RCC 7860 (cell line): ENCODE measurements around the gene NOTUM.
A peak's percentile ranks its signal among the peaks of the same experiment; 100 is the strongest.

Experiments used
- DNase-seq: peaks from one replicate; pipeline ENCODE4 v3.0.0-alpha.2; 2015; ENCODE audit warnings: low spot score
- FAIRE-seq: peaks from 2 replicates; lab custom pipeline; 2012; peaks lifted over from hg19 to GRCh38; lab: Jason Lieb, UNC

The NOTUM gene

GRCh38 chr17:81978524-81979298 is 17.7 kb upstream of the NOTUM start:
- FAIRE-seq, result no peak
- no peak for DNase-seq

- DNase-seq (peak; percentile 74), FAIRE-seq (no peak)
Measured at GRCh38 chr17:81977211-81977808, 16.3 kb upstream of the NOTUM start, which contains the start of gene ASPSCR1. Gene ASPSCR1 (plus strand): TSS chr17:81977629. CDS start chr17:81977647, 18 bp downstream.

GRCh38 chr17:81976332-81977210 is 15.6 kb upstream of the NOTUM start:
- DNase-seq (peak; percentile 44), FAIRE-seq (no peak)

- no peak for FAIRE-seq
- no peak for DNase-seq
Measured at GRCh38 chr17:81973432-81973831, 12.4 kb upstream of the NOTUM start.

- FAIRE-seq, result no peak
- no peak for DNase-seq
Measured at GRCh38 chr17:81968850-81969812, 8.1 kb upstream of the NOTUM start.

- DNase-seq, result no peak
- FAIRE-seq, result no peak
Measured at GRCh38 chr17:81968396-81968745, 7.4 kb upstream of the NOTUM start.

GRCh38 chr17:81967533-81968395 is 6.8 kb upstream of the NOTUM start:
- no peak for DNase-seq
- FAIRE-seq, result no peak

GRCh38 chr17:81967244-81967532 is 6.2 kb upstream of the NOTUM start:
- FAIRE-seq, result no peak
- no peak for DNase-seq

GRCh38 chr17:81966343-81967243 is 5.6 kb upstream of the NOTUM start:
- DNase-seq, result no peak
- no peak for FAIRE-seq

GRCh38 chr17:81964081-81964849 is 3.3 kb upstream of the NOTUM start:
- FAIRE-seq (no peak), DNase-seq (no peak)

- no peak for FAIRE-seq
Measured at GRCh38 chr17:81962499-81963441, 1.8 kb upstream of the NOTUM start.

GRCh38 chr17:81961521-81962498 is 823 bp upstream of the NOTUM start:
- no peak for DNase-seq

More at GRCh38 chr17:81962499-81963441, 1.8 kb upstream of the NOTUM start:
- DNase-seq, result no peak

GRCh38 chr17:81960130-81960958 is 643 bp downstream of the NOTUM start:
- DNase-seq (no peak), FAIRE-seq (no peak)

More at GRCh38 chr17:81961521-81962498, 823 bp upstream of the NOTUM start:
- FAIRE-seq, result no peak

- DNase-seq, result no peak
- no peak for FAIRE-seq
Measured at GRCh38 chr17:81959362-81960129, 1.4 kb downstream of the NOTUM start.
